ENCODE measurements around the gene PIWIL4. TPM values are rescaled to one million over a fixed set of nuclear protein-coding genes. Genes with fewer than 3 reads are reported as not detected.

Gene PIWIL4
- total RNA-seq, 4 donors from 2014 or later = 7.2 to 9.0 (median 8.3) TPM

DNA sequence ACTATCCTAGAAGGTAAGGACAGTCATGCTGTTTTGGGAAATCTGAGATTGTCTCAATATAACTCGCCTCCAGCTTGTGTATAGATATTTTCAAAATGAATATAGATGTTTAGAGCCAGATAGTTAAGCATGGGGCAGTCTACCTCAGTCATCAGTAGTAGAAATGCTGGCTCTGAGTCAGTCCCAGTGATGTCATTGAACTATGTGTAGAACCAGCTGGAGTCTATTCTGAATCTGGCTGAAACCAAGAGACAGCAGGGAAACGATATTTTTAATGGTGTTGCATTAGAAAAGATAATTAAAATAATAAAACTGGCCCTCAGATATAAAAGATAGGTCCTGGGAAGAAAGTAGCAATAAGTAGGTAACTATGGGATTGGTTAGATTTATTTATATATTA, 25.9 kb downstream of the PIWIL4 start:
- TF ChIP-seq, protein P1, sequence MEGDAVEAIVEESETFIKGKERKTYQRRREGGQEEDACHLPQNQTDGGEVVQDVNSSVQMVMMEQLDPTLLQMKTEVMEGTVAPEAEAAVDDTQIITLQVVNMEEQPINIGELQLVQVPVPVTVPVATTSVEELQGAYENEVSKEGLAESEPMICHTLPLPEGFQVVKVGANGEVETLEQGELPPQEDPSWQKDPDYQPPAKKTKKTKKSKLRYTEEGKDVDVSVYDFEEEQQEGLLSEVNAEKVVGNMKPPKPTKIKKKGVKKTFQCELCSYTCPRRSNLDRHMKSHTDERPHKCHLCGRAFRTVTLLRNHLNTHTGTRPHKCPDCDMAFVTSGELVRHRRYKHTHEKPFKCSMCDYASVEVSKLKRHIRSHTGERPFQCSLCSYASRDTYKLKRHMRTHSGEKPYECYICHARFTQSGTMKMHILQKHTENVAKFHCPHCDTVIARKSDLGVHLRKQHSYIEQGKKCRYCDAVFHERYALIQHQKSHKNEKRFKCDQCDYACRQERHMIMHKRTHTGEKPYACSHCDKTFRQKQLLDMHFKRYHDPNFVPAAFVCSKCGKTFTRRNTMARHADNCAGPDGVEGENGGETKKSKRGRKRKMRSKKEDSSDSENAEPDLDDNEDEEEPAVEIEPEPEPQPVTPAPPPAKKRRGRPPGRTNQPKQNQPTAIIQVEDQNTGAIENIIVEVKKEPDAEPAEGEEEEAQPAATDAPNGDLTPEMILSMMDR (IDR thresholded peaks at IDR 0.05) = no peak
- TF ChIP-seq POLR2A (IDR thresholded peaks at IDR 0.05) (no peak), EP300 (IDR thresholded peaks at IDR 0.05) (no peak)
- Histone ChIP-seq H3K9me3 (no peaks in the 10 kb centered on the region), H3K4me3 (no peak overlapping the region), H3K27me3 (no peaks in the 10 kb centered on the region), H3K36me3 (peaks cover 0 to 64% (median 0%) of the 10 kb centered on the region in 3 donors), H3K27ac (no peak overlapping the region), H3K4me1 (no peaks in the 10 kb centered on the region)
- WGBS, 2 donors = 83 to 87% methylated on average over 2 of the region's 2 CpGs
- no peak for DNase-seq (ENCODE audit: low spot score in 2 of 2)

DNA sequence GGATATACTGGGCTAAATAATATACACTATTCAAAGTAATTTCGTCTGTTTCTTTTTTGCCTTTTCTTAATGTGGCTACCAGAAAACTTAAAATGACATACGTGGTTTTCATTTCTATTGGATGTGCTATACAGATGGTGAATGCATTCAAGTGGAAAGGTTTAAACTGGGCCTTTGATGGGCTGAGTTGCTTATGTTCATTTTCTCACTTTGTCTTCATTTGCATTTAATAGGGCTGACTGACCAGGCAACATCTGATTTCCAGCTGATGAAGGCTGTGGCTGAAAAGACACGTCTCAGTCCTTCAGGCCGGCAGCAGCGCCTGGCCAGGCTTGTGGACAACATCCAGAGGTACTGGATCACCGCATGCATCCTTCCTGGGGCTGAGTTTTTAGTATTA, 27.9 kb downstream of the PIWIL4 start:
- Histone ChIP-seq H3K4me1 (no peaks in the 10 kb centered on the region), H3K36me3 (peaks cover 0 to 59% (median 0%) of the 10 kb centered on the region in 3 donors), H3K27ac (no peak overlapping the region), H3K9me3 (no peaks in the 10 kb centered on the region), H3K4me3 (no peak overlapping the region), H3K27me3 (no peaks in the 10 kb centered on the region)
- DNase-seq (ENCODE audit: low spot score in 2 of 2) = no peak
- TF ChIP-seq, protein P1 (IDR thresholded peaks at IDR 0.05) = no peak
- TF ChIP-seq POLR2A (IDR thresholded peaks at IDR 0.05) = no peak
- no peak for TF ChIP-seq EP300 (IDR thresholded peaks at IDR 0.05)
- WGBS, 2 donors = 87 to 90% methylated on average over 6 of the region's 6 CpGs

DNA sequence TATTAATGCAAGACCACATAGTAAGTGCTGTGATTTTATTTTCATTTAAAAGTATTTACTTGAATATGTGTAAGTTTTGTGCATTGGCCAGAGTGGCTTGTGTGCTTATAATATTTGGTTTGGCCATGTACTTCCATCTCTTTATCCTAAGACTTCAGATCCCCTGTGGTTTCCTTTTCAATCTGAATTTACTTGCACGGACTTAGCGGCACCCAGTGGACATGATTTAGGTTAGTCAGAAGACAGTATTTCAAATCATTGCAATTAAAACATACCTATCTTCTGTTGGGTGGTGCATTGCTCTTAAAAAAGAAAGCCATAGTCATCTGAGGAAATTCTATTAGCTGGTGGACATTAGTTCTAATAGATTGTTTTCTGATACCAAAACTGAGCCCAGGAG, 30.7 kb downstream of the PIWIL4 start:
- Histone ChIP-seq H3K4me3 (no peak overlapping the region), H3K9me3 (no peaks in the 10 kb centered on the region), H3K36me3 (peaks cover 0 to 41% (median 0%) of the 10 kb centered on the region in 3 donors), H3K4me1 (peaks cover 0 to 3% (median under 1%) of the 10 kb centered on the region in 4 donors), H3K27ac (no peak overlapping the region), H3K27me3 (no peaks in the 10 kb centered on the region)
- WGBS, 2 donors = 48 to 58% methylated on average over 2 of the region's 2 CpGs
- no peak for TF ChIP-seq POLR2A (IDR thresholded peaks at IDR 0.05)
- TF ChIP-seq, protein P1 (IDR thresholded peaks at IDR 0.05) = peak in 1 of 5 experiments; percentile 41
- DNase-seq (ENCODE audit: low spot score in 2 of 2) = peak in 1 of 2 donors; percentile 8

DNA sequence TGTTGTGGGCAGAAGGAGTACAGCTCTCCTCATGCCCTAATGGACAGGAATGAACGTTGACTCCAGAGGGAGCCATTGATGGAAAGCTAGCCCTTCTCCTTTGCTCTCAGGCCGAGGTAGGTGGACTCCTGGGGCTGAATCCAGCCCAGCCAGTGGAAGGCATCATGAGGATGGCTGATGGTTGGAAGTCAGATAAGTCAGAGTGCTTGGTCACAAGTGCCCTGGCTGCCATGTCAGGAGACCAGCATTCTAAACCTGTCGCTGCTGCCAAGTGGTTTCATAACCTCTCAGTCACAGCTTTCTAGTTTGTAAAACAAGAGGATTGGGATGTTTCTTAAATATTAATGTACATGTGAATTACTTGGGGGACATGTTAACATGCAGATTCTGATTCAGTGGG, 32.3 kb downstream of the PIWIL4 start:
- Histone ChIP-seq H3K9me3 (no peaks in the 10 kb centered on the region), H3K4me3 (no peak overlapping the region), H3K27ac (no peak overlapping the region), H3K36me3 (peaks cover 0 to 38% (median 0%) of the 10 kb centered on the region in 3 donors), H3K27me3 (no peaks in the 10 kb centered on the region), H3K4me1 (peaks cover 0 to 4% (median 2%) of the 10 kb centered on the region in 4 donors)
- TF ChIP-seq, protein P1 (IDR thresholded peaks at IDR 0.05) = no peak
- no peak for TF ChIP-seq POLR2A (IDR thresholded peaks at IDR 0.05)
- TF ChIP-seq EP300 (IDR thresholded peaks at IDR 0.05) = no peak
- 81 to 92% methylated on average over 3 of the region's 3 CpGs for WGBS, 2 donors
- DNase-seq (ENCODE audit: low spot score in 2 of 2) = no peak

DNA sequence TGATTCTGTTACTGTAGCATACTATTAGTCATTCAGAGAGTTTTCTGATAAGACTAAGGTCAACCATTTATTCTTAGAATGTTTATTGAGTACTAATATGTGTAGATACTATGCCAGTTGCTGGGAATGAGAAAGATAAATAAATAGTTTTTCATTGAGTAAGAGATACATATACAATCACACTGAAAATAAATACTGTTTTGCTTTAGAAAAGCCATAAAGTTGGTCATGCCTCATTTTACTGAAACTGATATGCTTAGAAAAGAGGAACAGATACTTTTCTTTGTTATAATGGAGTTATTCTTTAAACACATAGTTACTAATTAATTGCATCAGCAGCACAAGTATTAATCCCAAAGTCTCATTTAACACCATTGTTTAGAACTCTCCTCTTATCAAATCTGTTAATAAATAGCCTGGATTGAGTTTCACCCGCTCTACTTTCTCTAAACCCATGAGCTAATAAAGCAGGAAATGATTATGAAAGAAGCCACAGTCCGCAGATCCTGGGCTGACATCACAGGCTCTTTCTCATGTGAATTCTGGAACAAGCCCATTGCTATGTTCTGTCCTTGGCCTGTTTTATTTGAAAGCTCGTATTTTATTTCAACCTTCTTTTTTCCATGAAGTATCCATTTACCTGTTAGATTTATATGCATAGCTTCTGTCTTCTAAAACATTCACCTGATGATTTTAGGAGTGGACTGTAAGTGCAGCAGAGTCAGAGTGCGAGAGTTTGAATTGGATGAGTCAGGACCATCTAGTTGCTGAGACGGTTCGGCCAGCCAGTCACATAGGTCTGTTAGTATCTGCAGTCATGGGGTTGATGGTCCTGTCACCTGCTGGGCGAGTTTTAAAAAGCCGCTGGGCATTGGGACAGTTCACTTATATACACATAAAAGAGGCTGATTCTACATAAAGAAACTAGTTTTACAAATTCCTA, 35.5 kb downstream of the PIWIL4 start:
- no peak overlapping the region for H3K27ac ChIP-seq
- peaks cover 0 to 4% (median 2%) of the 10 kb centered on the region in 4 donors for H3K4me1 ChIP-seq
- DNase-seq (ENCODE audit: low spot score in 2 of 2) = peak in 1 of 2 donors; percentile 55
- H3K27me3 ChIP-seq = no peaks in the 10 kb centered on the region
- WGBS, 2 donors = 41 to 68% methylated on average over 8 of the region's 8 CpGs
- no peak for TF ChIP-seq EP300 (IDR thresholded peaks at IDR 0.05)
- TF ChIP-seq POLR2A (IDR thresholded peaks at IDR 0.05) = no peak
- TF ChIP-seq, protein P1 (IDR thresholded peaks at IDR 0.05) = peak in 2 of 5 experiments; percentile 36 to 38
- H3K36me3 ChIP-seq = peaks cover 0 to 22% (median under 1%) of the 10 kb centered on the region in 3 donors
- H3K9me3 ChIP-seq = no peaks in the 10 kb centered on the region
- H3K4me3 ChIP-seq = no peak overlapping the region

Measured in tibial nerve (tissue), 4 donors.